Hepatocyte (in vitro differentiated cells): Measurements from ENCODE around the gene WDR62.
"Not testable (repeated sequence)": the region's sequence is repeated elsewhere in the genome, so short reads cannot be mapped to it uniquely, and the experiment has no call there.

Experiments
- EZH2 ChIP-seq: fragments of 200-600 bp; sonication (generic); IDR thresholded peaks from 2 replicates; pipeline ENCODE4 v1.6.1; 2016; ENCODE audit warnings: antibody characterized with exemption, mild to moderate bottlenecking, borderline replicate concordance
- TF ChIP-seq, protein P1 (sequence below): fragments of 200-600 bp; sonication (generic); IDR thresholded peaks from 2 replicates; pipeline ENCODE4 v1.5.1; 2016; ENCODE audit warnings: antibody characterized with exemption, mild to moderate bottlenecking; ENCODE audit not compliant: poor library complexity

- TF ChIP-seq, protein P1, sequence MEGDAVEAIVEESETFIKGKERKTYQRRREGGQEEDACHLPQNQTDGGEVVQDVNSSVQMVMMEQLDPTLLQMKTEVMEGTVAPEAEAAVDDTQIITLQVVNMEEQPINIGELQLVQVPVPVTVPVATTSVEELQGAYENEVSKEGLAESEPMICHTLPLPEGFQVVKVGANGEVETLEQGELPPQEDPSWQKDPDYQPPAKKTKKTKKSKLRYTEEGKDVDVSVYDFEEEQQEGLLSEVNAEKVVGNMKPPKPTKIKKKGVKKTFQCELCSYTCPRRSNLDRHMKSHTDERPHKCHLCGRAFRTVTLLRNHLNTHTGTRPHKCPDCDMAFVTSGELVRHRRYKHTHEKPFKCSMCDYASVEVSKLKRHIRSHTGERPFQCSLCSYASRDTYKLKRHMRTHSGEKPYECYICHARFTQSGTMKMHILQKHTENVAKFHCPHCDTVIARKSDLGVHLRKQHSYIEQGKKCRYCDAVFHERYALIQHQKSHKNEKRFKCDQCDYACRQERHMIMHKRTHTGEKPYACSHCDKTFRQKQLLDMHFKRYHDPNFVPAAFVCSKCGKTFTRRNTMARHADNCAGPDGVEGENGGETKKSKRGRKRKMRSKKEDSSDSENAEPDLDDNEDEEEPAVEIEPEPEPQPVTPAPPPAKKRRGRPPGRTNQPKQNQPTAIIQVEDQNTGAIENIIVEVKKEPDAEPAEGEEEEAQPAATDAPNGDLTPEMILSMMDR: not testable (repeated sequence)
- TF ChIP-seq EZH2: not testable (repeated sequence)
Measured at GRCh38 chr19:36068810-36069499, 14.3 kb downstream of the WDR62 start.
